Ovary (tissue), 3 donors: ENCODE results near the gene NGEF.

ENCODE experiments used
- CTCF ChIP-seq, 3 donors: fragments of 450-650 bp in 2 of 3; fragments of 200-600 bp in 1 of 3; IDR thresholded peaks; one replicate each; pipeline versions ENCODE4 v1.5.1 to v1.8.0; 2016 to 2022; ENCODE audit warnings: antibody characterized with exemption in 3 of 3, mild to moderate bottlenecking in 1 of 3
- POLR2A ChIP-seq: fragments of 450-650 bp; IDR thresholded peaks from one replicate; pipeline ENCODE4 v1.6.1; 2017; ENCODE audit warnings: antibody characterized with exemption, mild to moderate bottlenecking, moderate library complexity
- donor health status: DM: no; HTN: no; CAD: no.

DNA sequence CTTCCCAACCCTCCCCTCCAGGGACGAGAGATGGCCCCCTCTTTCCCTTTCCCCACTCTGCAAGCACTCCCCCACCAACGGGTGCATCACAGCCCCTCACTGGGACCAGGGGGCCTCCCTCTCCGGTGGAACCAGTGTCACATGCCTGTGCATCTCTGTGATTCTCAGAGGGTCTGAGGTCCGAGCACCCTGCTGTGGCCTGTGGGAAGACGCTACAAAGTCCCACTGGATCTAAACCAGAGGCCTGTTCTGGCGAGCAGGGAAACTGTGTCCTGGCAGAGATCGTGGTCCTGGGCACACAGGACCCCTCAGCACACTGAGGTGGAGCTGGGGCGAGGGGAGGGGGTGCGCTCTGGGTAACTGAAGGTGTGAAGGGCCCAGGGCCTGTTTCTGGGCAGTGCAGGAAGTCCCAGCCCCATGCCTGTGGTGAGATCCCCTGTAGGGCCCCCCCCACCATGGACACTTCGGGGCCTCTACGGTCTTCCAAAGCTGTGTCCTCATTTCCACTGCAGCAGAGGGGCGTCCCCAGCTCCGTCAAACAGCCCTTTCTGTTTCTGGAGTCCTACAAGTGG is 135.0 kb downstream of the NGEF start:
- no peak for TF ChIP-seq CTCF (IDR thresholded peaks at IDR 0.05)
- no peak for TF ChIP-seq POLR2A
